Right ventricle myocardium inferior (tissue), 1 donor: Measurements from ENCODE around the gene YIPF3. TPM values are rescaled to one million over a fixed set of nuclear protein-coding genes. Genes with fewer than 3 reads are reported as not detected.
"Not testable (repeated sequence)": the region's sequence is repeated elsewhere in the genome, so short reads cannot be mapped to it uniquely, and the experiment has no call there.

ENCODE experiments used
- ATAC-seq: fragments of 200-7000 bp; cut with Tn5 transposase; one replicate; pipeline ENCODE4 v1.9.1; 2020; ENCODE audit warnings: mild to moderate bottlenecking, moderate library complexity
- DNase-seq: peaks from one replicate; pipeline ENCODE4 v3.0.0; 2021; ENCODE audit errors: missing footprints
- intact Hi-C: fragments of 100-400 bp; cut with DNase I; formaldehyde crosslinking; loops from one replicate; pipeline ENCODE4 v1.11.0; 2022
- long read RNA-seq: library from polyadenylated mRNA; unstranded; transcript quantifications from one replicate; pipeline ENCODE4 v2.0.0, GENCODE V29; 2021
- total RNA-seq: library from RNA; stranded (reverse); fragmentation: NEBNext Ultra II Directional; extraction: Animal tissue kit (Norgen Biotek cat#: 25700); gene quantifications from one replicate; pipeline ENCODE4 v1.2.1, GENCODE V29; 2021
- donor health status: DM: no; HTN: yes; CAD: no; lungs with severe emphysema.

The YIPF3 gene
- total RNA-seq: 72.2 TPM
- long read RNA-seq, transcript YIPF3-202 (9 exons, 1,576 nt): major isoform, 49 of 55 reads
- long read RNA-seq, partial matches to known transcripts: 0 of 55 reads
- long read RNA-seq, other reads (novel, unspliced or antisense): 5 of 55 reads

- ATAC-seq (peak; percentile 94), DNase-seq (peak; percentile 98)
- intact Hi-C loops: loop anchor here (2.0 to 10.0 kb wide), 2 partner anchors 60 to 732 kb away; partner anchors contain the start of genes BICRAL, POLH and XPO5
Observed at GRCh38 chr6:43516697-43517504, at the start of gene YIPF3, which contains the start of gene POLR1C. TSS of gene YIPF3 (minus strand) at chr6:43516926. CDS start at chr6:43516807, 119 bp downstream. TSS of gene POLR1C (plus strand) at chr6:43517089. CDS start at chr6:43517110, 21 bp downstream.

- DNase-seq (no peak), ATAC-seq (no peak)
- intact Hi-C loops: no loop called here
Observed at GRCh38 chr6:43559328-43559727, 42.6 kb upstream of the YIPF3 start.

GRCh38 chr6:43557620-43558019 is 40.9 kb upstream of the YIPF3 start:
- intact Hi-C loops, ATAC-seq, DNase-seq: not testable (repeated sequence)

- DNase-seq: no peak
- ATAC-seq: no peak
- intact Hi-C loops: no loop called here
Observed at GRCh38 chr6:43547222-43547621, 30.5 kb upstream of the YIPF3 start.

- no peak for DNase-seq
- ATAC-seq: no peak
- intact Hi-C loops: no loop called here
Observed at GRCh38 chr6:43544461-43544860, 27.7 kb upstream of the YIPF3 start.

- ATAC-seq: no peak
- intact Hi-C loops: no loop called here
- DNase-seq: no peak
Observed at GRCh38 chr6:43541774-43542471, 25.2 kb upstream of the YIPF3 start.

- no peak for ATAC-seq
- intact Hi-C loops: no loop called here
Observed at GRCh38 chr6:43540507-43540906, 23.8 kb upstream of the YIPF3 start.

GRCh38 chr6:43539409-43539808 is 22.7 kb upstream of the YIPF3 start:
- intact Hi-C loops, DNase-seq, ATAC-seq: not testable (repeated sequence)

More at GRCh38 chr6:43540507-43540906, 23.8 kb upstream of the YIPF3 start:
- DNase-seq: no peak

GRCh38 chr6:43538986-43539385 is 22.3 kb upstream of the YIPF3 start:
- DNase-seq, ATAC-seq, intact Hi-C loops: not testable (repeated sequence)

GRCh38 chr6:43532201-43532600 is 15.5 kb upstream of the YIPF3 start:
- intact Hi-C loops: no loop called here

GRCh38 chr6:43524483-43524961 is 7.8 kb upstream of the YIPF3 start:
- DNase-seq (no peak), ATAC-seq (no peak)
- intact Hi-C loops: no loop called here

More at GRCh38 chr6:43532201-43532600, 15.5 kb upstream of the YIPF3 start:
- ATAC-seq (no peak), DNase-seq (no peak)

- ATAC-seq: no peak
- intact Hi-C loops: no loop called here
Observed at GRCh38 chr6:43523284-43523683, 6.6 kb upstream of the YIPF3 start.

GRCh38 chr6:43522547-43523261 is 6.0 kb upstream of the YIPF3 start:
- ATAC-seq: no peak
- intact Hi-C loops: no loop called here
- DNase-seq: no peak

More at GRCh38 chr6:43523284-43523683, 6.6 kb upstream of the YIPF3 start:
- DNase-seq: no peak

- ATAC-seq (peak; percentile 33), DNase-seq (no peak)
- intact Hi-C loops: no loop called here
Observed at GRCh38 chr6:43521836-43522235, 5.1 kb upstream of the YIPF3 start.

GRCh38 chr6:43520097-43520496 is 3.4 kb upstream of the YIPF3 start:
- intact Hi-C loops: no loop called here
- no peak for DNase-seq
- ATAC-seq: no peak

GRCh38 chr6:43517505-43518357 is 1.0 kb upstream of the YIPF3 start:
- intact Hi-C loops: loop anchor here (2.0 to 10.0 kb wide), 2 partner anchors 59 to 733 kb away; partner anchors contain the start of genes BICRAL, POLH and XPO5
- ATAC-seq: no peak

GRCh38 chr6:43516367-43516696 is 394 bp downstream of the YIPF3 start:
- no peak for ATAC-seq
- intact Hi-C loops: loop anchor here (2.0 to 10.0 kb wide), 2 partner anchors 60 to 732 kb away; partner anchors contain the start of genes BICRAL, POLH and XPO5
- DNase-seq: no peak

More at GRCh38 chr6:43517505-43518357, 1.0 kb upstream of the YIPF3 start:
- DNase-seq: no peak

GRCh38 chr6:43515808-43516207 is 918 bp downstream of the YIPF3 start:
- DNase-seq (no peak), ATAC-seq (no peak)
- intact Hi-C loops: loop anchor here (2.0 to 10.0 kb wide), 2 partner anchors 61 to 731 kb away; partner anchors contain the start of genes BICRAL, POLH and XPO5
